Smooth muscle cell of the brain vasculature (primary cell): Measurements from ENCODE around the gene CALU.

ENCODE experiments used
- DNase-seq: peaks from one replicate; pipeline ENCODE4 v3.0.0-alpha.2; 2012; ENCODE audit warnings: low read depth, low spot score

CALU gene

GRCh38 chr7:128739048-128739962 is at the start of gene CALU:
TSS of gene CALU (plus strand) at chr7:128739359. CDS start at chr7:128748584, 9,225 bp downstream.
- peak; percentile 91 for DNase-seq

GRCh38 chr7:128691227-128691626 is 47.9 kb upstream of the CALU start:
- no peak for DNase-seq

- no peak for DNase-seq
Observed at GRCh38 chr7:128692623-128693270, 46.4 kb upstream of the CALU start.

- DNase-seq: no peak
Observed at GRCh38 chr7:128693373-128694015, 45.7 kb upstream of the CALU start.

GRCh38 chr7:128694738-128695137 is 44.4 kb upstream of the CALU start:
- no peak for DNase-seq

DNA sequence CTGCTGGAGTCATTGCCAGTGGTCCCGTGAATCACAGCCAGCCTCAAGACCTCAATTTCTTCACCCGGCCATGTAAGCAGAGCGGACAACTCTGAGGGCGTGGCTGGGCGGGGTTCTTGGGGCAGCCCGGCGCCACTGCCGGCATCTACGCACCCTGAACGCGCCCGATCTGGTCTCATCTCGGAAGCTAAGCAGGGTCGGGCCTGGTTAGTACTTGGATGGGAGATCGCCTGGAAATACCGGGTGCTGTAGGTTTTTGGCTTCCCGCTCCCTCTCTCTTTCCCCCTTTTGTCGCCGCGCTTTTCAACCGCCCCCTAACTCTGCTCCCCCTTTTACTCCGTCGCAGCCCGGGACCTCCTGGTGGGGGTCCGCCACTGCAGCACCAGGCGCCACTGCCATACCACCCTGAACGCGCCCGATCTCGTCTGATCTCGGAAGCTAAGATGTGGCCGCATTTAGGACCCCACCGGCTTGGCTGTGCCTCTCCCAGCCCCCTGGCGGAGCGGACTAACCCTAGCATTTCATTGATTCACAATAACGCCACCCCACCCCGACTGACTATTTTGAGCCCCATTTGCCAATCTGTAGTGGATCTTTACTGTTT is 41.8 kb upstream of the CALU start:
- peak; percentile 17 for DNase-seq

DNA sequence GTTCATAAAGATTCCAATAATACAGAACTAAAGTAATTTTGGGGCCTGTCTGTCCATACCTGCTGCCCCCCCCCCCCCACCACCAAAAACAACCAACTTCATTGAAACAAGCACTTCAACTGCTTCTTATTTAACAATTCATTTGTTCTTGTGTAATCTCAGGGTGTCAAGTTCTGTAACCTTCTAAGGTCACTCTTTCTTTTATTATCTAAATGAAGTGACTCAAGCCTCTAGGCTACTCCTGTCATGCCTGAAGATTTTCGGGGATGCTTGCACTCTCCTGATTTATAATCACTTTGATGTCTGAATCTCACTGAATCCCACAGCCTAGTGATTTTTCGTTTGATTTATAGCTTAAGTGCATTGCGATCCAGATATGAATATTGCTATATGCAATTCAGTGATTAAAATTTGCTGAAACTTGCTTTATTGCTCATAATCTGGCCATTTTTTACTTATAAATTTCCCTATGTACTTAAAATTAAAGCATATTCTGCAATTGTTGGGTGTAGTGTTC is 39.9 kb upstream of the CALU start:
- no peak for DNase-seq

DNA sequence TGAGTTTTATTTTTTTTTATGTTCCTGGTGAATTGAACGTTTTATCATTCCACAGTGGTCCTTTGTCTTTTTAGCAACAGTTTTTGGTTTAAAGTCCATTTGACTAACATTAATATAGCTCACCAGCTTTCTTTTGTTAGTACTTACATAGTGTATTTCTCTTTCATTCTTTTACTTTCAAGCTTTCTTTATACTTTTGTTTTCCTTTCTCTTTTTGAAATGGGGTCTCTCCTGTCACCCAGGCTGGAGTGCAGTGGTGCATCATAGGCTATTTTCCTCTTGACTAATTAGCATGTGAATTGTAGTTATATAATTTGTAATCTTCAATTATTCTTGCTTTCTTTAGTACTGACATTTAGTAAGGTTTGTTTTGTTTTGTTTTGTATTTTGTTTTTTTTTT is 39.3 kb upstream of the CALU start:
- DNase-seq: no peak

- DNase-seq: no peak
Observed at GRCh38 chr7:128701062-128701785, 37.9 kb upstream of the CALU start.

- DNase-seq: no peak
Observed at GRCh38 chr7:128703609-128704241, 35.4 kb upstream of the CALU start.

- no peak for DNase-seq
Observed at GRCh38 chr7:128705891-128706333, 33.2 kb upstream of the CALU start.

DNA sequence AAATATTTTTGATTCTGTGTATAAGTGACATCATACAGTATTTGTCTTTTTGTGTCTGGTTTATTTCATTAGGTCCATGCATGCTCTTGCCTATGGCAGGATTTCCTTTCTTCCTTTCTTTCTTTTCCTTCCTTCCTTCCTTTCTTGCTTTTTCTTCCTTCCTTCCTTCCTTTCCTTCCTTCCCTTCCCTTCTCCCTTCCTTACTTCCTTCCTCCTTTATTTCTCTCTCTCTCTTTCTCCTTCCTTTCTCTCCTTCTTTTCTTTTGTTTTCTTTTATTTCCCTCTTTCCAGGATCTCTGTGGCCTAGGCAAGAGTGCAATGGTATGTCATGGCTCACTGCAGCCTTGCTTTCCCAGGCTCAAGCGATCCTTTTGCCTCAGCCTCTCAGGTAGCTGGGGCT is 31.4 kb upstream of the CALU start:
- no peak for DNase-seq

GRCh38 chr7:128708235-128708634 is 30.9 kb upstream of the CALU start:
- no peak for DNase-seq

DNA sequence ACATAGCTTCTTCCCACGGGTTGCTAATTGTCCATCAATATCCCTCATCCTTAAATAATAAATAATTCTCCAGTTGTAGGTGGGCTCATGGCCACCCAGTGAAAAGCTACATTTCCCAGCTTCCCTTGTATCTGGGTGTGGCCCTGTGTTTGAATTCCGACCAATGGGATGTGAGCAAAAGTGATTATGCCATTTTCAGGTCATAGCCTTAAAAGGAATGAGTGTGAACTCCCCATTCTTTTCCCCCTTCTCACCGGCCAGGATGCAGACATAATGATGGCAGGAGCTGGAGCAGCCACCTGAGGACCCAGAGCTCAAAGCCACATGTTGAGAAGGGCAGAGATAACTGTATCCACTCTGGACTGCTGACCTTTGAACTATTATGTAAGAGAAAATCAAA is 30.3 kb upstream of the CALU start:
- no peak for DNase-seq

GRCh38 chr7:128710481-128710880 is 28.7 kb upstream of the CALU start:
- no peak for DNase-seq

DNA sequence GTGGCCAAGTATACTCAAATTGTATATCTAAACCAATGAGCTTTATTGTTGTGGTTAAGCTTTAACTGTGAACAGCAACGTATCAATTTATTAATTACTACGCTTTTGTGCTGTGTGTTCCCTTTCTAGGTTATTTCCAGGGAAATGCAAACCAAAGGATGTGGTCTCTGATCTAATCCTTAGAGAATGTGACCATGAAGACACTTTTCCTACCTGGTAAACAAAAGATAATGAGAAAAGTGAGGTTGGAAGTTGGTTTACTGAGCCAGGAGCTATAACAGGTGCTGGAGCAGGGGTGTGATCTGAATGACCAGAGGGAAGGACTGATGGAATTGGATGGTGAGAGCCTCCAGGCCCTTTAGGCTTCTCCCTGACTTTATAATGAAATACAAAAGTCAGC is 25.4 kb upstream of the CALU start:
- DNase-seq: no peak

- no peak for DNase-seq
Observed at GRCh38 chr7:128714701-128715495, 24.3 kb upstream of the CALU start.

GRCh38 chr7:128718967-128719642 is 20.1 kb upstream of the CALU start:
- no peak for DNase-seq

DNA sequence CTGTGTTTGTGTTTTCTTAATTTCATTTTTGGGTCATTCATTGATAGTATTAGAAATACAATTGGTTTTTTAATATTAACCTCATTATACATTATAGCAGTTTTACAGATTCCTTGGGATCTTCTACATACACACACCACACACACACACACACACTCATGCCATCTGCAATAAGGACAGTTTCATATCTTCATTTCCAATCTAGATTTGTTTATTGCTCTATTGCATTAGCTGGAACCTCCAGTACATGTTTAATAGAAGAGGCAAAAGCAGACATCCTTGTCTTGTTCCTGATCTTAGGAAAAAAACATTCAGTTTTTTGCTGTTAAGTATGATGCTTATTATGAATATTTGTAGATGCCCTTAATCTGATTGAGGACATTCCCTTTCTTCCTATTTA is 17.8 kb upstream of the CALU start:
- DNase-seq: no peak
